SH-SY5Y (cell line): Measurements from ENCODE around the gene IRGC.

Experiments used
- GATA2 ChIP-seq: IDR thresholded peaks from 2 replicates; pipeline ENCODE4 v1.6.1; 2011; ENCODE audit warnings: mild to moderate bottlenecking, low read depth, low read length
- GATA3 ChIP-seq: IDR thresholded peaks from 2 replicates; pipeline ENCODE4 v1.6.1; 2011; ENCODE audit warnings: low read depth, mild to moderate bottlenecking, low read length, moderate library complexity

- TF ChIP-seq GATA2 = no peak
- TF ChIP-seq GATA3 = no peak
Observed at GRCh38 chr19:43681821-43682220, 34.1 kb upstream of the IRGC start.
